Neutrophil (primary cell): Measurements from ENCODE around the gene NUDCD3.

Source experiments
- H3K27ac ChIP-seq: fragments of 200-600 bp; sonication (generic); 2 replicates; pipeline ENCODE4 v1.5.1; 2016; ENCODE audit warnings: mild to moderate bottlenecking, moderate library complexity
- H3K27me3 ChIP-seq: fragments of 200-600 bp; sonication (generic); 2 replicates; pipeline ENCODE4 v1.6.0; 2016; ENCODE audit warnings: mild to moderate bottlenecking
- H3K36me3 ChIP-seq: fragments of 200-600 bp; sonication (generic); 2 replicates; pipeline ENCODE4 v1.5.1; 2017
- H3K4me1 ChIP-seq, 2 experiments: fragments of 200-600 bp in 1 of 2; sonication (generic) in 1 of 2; 1 replicate in 1 of 2; 2 replicates in 1 of 2; pipeline versions ENCODE4 v1.5.1 to v1.6.1; 2013 to 2016; ENCODE audit warnings: low read depth in 1 of 2, low read length in 1 of 2, mild to moderate bottlenecking in 1 of 2, moderate library complexity in 1 of 2; ENCODE audit not compliant: control insufficient read depth in 1 of 2, insufficient read depth in 1 of 2
- H3K4me3 ChIP-seq, 2 experiments: fragments of 200-600 bp in 1 of 2; sonication (generic) in 1 of 2; 1 replicate in 1 of 2; 2 replicates in 1 of 2; pipeline ENCODE4 v1.5.1; 2013 to 2016; ENCODE audit warnings: low read depth in 1 of 2, low read length in 1 of 2, mild to moderate bottlenecking in 1 of 2, moderate library complexity in 1 of 2
- H3K9me3 ChIP-seq: fragments of 200-600 bp; sonication (generic); 2 replicates; pipeline ENCODE4 v1.5.1; 2016
- CTCF ChIP-seq: fragments of 200-600 bp; sonication (generic); IDR thresholded peaks from 2 replicates; pipeline ENCODE4 v1.5.1; 2016; ENCODE audit warnings: antibody characterized with exemption

Gene NUDCD3

GRCh38 chr7:44473295-44473694, 17.2 kb downstream of the NUDCD3 start:
- Histone ChIP-seq H3K27ac (no peak overlapping the region), H3K36me3 (peaks cover 12% of the 10 kb centered on the region), H3K4me3 (no peak overlapping the region), H3K9me3 (no peaks in the 10 kb centered on the region), H3K27me3 (no peaks in the 10 kb centered on the region), H3K4me1 (peaks cover 11 to 12% of the 10 kb centered on the region in 2 experiments)
- TF ChIP-seq CTCF = no peak

- H3K4me1 ChIP-seq = peaks cover 13 to 16% of the 10 kb centered on the region in 2 experiments
- no peak overlapping the region for H3K27ac ChIP-seq
- TF ChIP-seq CTCF = no peak
- H3K27me3 ChIP-seq = no peaks in the 10 kb centered on the region
- H3K4me3 ChIP-seq = no peak overlapping the region
- no peaks in the 10 kb centered on the region for H3K9me3 ChIP-seq
- H3K36me3 ChIP-seq = peaks cover 8% of the 10 kb centered on the region
These were observed 17.6 kb downstream of the NUDCD3 start for GRCh38 chr7:44472843-44473242.

- no peak for TF ChIP-seq CTCF
- Histone ChIP-seq H3K4me3 (no peak overlapping the region), H3K27ac (no peak overlapping the region), H3K9me3 (no peaks in the 10 kb centered on the region), H3K4me1 (peaks cover 13 to 16% of the 10 kb centered on the region in 2 experiments), H3K36me3 (peaks cover 7% of the 10 kb centered on the region), H3K27me3 (no peaks in the 10 kb centered on the region)
These were observed 18.6 kb downstream of the NUDCD3 start for GRCh38 chr7:44471850-44472249.

GRCh38 chr7:44471436-44471835, 19.0 kb downstream of the NUDCD3 start:
- Histone ChIP-seq H3K9me3 (no peaks in the 10 kb centered on the region), H3K4me3 (no peak overlapping the region), H3K4me1 (peaks cover 13 to 16% of the 10 kb centered on the region in 2 experiments), H3K36me3 (peaks cover 7% of the 10 kb centered on the region), H3K27me3 (no peaks in the 10 kb centered on the region), H3K27ac (no peak overlapping the region)
- no peak for TF ChIP-seq CTCF

- Histone ChIP-seq H3K27ac (no peak overlapping the region), H3K9me3 (no peaks in the 10 kb centered on the region), H3K4me3 (no peak overlapping the region), H3K36me3 (peaks cover 7% of the 10 kb centered on the region), H3K4me1 (peaks cover 13 to 16% of the 10 kb centered on the region in 2 experiments), H3K27me3 (no peaks in the 10 kb centered on the region)
- no peak for TF ChIP-seq CTCF
These were observed 19.7 kb downstream of the NUDCD3 start for GRCh38 chr7:44470628-44471245.
